HepG2 (cell line): Measurements from ENCODE around the gene HTR7.

Experiments used
- ERF ChIP-seq: IDR thresholded peaks from 2 replicates; pipeline ENCODE4 v1.6.1; 2018; ENCODE audit warnings: missing biosample characterization, missing genetic modification reagents
- EZH2 ChIP-seq: conservative IDR thresholded peaks from 2 replicates; pipeline ENCODE4 v1.6.1; 2012; ENCODE audit warnings: mild to moderate bottlenecking, low read depth, low read length, moderate library complexity
- HDAC2 ChIP-seq: sonication (generic); formaldehyde crosslinking; IDR thresholded peaks from 2 replicates; pipeline ENCODE4 v1.4.0; 2020; ENCODE audit warnings: missing genetic modification reagents
- NBN ChIP-seq: fragments of 450-650 bp; conservative IDR thresholded peaks from 2 replicates; pipeline ENCODE4 v1.6.1; 2017
- POLR2A ChIP-seq, 2 experiments: IDR thresholded peaks; 2 replicates each; pipeline ENCODE4 v1.6.1; 2011; ENCODE audit warnings: low read depth in 2 of 2, low read length in 2 of 2, mild to moderate bottlenecking in 1 of 2, moderate library complexity in 1 of 2; ENCODE audit not compliant: insufficient read depth in 1 of 2
- REXO4 ChIP-seq: sonication (generic); formaldehyde crosslinking; IDR thresholded peaks from 2 replicates; pipeline ENCODE4 v1.8.0; 2022; ENCODE audit warnings: missing genetic modification reagents, mild to moderate bottlenecking, borderline replicate concordance
- TOE1 ChIP-seq: sonication (generic); formaldehyde crosslinking; IDR thresholded peaks from 2 replicates; pipeline ENCODE4 v1.4.0; 2020; ENCODE audit warnings: mild to moderate bottlenecking, missing genetic modification reagents
- ZNF225 ChIP-seq: sonication (generic); formaldehyde crosslinking; IDR thresholded peaks from 2 replicates; pipeline ENCODE4 v1.4.0; 2020; ENCODE audit warnings: mild to moderate bottlenecking, missing genetic modification reagents
- ZNF510 ChIP-seq: sonication (generic); formaldehyde crosslinking; IDR thresholded peaks from 2 replicates; pipeline ENCODE4 v1.4.0; 2020; ENCODE audit warnings: low read depth, mild to moderate bottlenecking, missing genetic modification reagents
- ZNF749 ChIP-seq: sonication (generic); formaldehyde crosslinking; IDR thresholded peaks from 2 replicates; pipeline ENCODE4 v1.8.0; 2022; ENCODE audit warnings: mild to moderate bottlenecking, missing genetic modification reagents, moderate library complexity, borderline replicate concordance
- TF ChIP-seq, protein P1 (sequence below): sonication (generic); formaldehyde crosslinking; IDR thresholded peaks from 2 replicates; pipeline ENCODE4 v1.5.0; 2020; ENCODE audit warnings: mild to moderate bottlenecking, missing genetic modification reagents, moderate library complexity
- TF ChIP-seq, protein P2 (sequence below): IDR thresholded peaks from 2 replicates; pipeline ENCODE4 v1.6.1; 2016
- TF ChIP-seq, protein P3 (sequence below): sonication (generic); formaldehyde crosslinking; IDR thresholded peaks from 2 replicates; pipeline ENCODE4 v1.8.1; 2023; ENCODE audit warnings: missing genetic modification reagents, inconsistent platforms, borderline replicate concordance
- TF ChIP-seq, protein P4 (sequence below): sonication (generic); formaldehyde crosslinking; IDR thresholded peaks from 2 replicates; pipeline ENCODE4 v1.9.0; 2022; ENCODE audit warnings: missing genetic modification reagents, mild to moderate bottlenecking, borderline replicate concordance

DNA sequence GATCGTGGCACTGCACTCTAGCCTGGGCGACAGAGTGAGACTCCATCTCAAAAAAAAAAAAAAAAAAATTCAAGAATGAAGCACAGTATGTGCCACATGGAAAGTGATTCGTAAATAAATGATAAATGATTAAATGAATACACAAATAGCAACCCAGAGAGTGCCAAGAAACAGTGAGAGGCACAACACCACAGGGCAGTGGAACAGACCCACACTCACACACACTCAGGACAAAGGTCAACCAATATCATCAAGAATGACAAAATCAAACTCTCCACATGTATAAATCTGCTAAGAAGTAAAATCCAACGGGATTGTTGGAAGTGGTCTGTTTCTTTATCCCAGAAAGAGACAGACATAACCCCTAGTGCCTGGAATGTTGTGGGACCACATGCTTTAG is 77.4 kb downstream of the HTR7 start:
- TF ChIP-seq, protein P1, sequence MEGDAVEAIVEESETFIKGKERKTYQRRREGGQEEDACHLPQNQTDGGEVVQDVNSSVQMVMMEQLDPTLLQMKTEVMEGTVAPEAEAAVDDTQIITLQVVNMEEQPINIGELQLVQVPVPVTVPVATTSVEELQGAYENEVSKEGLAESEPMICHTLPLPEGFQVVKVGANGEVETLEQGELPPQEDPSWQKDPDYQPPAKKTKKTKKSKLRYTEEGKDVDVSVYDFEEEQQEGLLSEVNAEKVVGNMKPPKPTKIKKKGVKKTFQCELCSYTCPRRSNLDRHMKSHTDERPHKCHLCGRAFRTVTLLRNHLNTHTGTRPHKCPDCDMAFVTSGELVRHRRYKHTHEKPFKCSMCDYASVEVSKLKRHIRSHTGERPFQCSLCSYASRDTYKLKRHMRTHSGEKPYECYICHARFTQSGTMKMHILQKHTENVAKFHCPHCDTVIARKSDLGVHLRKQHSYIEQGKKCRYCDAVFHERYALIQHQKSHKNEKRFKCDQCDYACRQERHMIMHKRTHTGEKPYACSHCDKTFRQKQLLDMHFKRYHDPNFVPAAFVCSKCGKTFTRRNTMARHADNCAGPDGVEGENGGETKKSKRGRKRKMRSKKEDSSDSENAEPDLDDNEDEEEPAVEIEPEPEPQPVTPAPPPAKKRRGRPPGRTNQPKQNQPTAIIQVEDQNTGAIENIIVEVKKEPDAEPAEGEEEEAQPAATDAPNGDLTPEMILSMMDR: no peak
- TF ChIP-seq NBN (no peak), HDAC2 (no peak), ZNF510 (no peak), REXO4 (CRISPR knock-in tag) (no peak), EZH2 (no peak), TOE1 (CRISPR knock-in tag) (no peak), ZNF225 (CRISPR knock-in tag) (no peak), ERF (no peak), POLR2A (IDR thresholded peaks at IDR 0.05; ENCODE audit: insufficient read depth in 1 of 2, low read depth in 2 of 2, low read length in 2 of 2) (no peak), ZNF749 (CRISPR knock-in tag) (no peak)
- TF ChIP-seq, protein P2, sequence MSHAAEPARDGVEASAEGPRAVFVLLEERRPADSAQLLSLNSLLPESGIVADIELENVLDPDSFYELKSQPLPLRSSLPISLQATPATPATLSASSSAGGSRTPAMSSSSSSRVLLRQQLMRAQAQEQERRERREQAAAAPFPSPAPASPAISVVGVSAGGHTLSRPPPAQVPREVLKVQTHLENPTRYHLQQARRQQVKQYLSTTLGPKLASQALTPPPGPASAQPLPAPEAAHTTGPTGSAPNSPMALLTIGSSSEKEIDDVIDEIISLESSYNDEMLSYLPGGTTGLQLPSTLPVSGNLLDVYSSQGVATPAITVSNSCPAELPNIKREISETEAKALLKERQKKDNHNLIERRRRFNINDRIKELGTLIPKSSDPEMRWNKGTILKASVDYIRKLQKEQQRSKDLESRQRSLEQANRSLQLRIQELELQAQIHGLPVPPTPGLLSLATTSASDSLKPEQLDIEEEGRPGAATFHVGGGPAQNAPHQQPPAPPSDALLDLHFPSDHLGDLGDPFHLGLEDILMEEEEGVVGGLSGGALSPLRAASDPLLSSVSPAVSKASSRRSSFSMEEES (CRISPR knock-in tag): no peak
- TF ChIP-seq, protein P3, sequence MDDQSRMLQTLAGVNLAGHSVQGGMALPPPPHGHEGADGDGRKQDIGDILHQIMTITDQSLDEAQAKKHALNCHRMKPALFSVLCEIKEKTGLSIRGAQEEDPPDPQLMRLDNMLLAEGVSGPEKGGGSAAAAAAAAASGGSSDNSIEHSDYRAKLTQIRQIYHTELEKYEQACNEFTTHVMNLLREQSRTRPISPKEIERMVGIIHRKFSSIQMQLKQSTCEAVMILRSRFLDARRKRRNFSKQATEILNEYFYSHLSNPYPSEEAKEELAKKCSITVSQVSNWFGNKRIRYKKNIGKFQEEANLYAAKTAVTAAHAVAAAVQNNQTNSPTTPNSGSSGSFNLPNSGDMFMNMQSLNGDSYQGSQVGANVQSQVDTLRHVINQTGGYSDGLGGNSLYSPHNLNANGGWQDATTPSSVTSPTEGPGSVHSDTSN (CRISPR knock-in tag): no peak
- TF ChIP-seq, protein P4, sequence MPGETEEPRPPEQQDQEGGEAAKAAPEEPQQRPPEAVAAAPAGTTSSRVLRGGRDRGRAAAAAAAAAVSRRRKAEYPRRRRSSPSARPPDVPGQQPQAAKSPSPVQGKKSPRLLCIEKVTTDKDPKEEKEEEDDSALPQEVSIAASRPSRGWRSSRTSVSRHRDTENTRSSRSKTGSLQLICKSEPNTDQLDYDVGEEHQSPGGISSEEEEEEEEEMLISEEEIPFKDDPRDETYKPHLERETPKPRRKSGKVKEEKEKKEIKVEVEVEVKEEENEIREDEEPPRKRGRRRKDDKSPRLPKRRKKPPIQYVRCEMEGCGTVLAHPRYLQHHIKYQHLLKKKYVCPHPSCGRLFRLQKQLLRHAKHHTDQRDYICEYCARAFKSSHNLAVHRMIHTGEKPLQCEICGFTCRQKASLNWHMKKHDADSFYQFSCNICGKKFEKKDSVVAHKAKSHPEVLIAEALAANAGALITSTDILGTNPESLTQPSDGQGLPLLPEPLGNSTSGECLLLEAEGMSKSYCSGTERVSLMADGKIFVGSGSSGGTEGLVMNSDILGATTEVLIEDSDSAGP: no peak
